Measurements from ENCODE around the gene KCNAB1. TPM values are rescaled to one million over a fixed set of nuclear protein-coding genes. Genes with fewer than 3 reads are reported as not detected.

Gene KCNAB1
- total RNA-seq, 1 experiment from 2014 or later = not detected

DNA sequence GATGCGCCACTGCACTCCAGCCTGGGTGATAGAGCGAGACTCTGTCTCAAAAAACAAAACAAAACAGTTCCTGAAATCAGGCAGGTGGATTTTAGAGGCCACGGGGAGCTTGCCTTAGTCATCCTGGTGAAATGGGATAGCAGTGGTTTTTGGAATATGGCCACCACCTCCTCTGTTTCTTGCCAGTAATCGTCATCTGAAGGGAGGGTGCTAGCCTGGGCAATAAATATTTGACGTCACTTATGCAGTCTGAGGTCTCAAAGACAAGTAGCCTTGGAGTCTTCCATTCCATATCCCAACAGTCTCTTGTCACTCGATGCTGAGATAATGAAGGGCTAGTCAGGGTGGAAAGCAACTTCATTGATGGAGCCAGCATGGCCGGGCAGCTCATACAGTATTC is 55.2 kb downstream of the KCNAB1 start:
- no TSS peak for BruUV-seq (replicated peaks)
- intact Hi-C loops (cut with micrococcal nuclease; ENCODE audit: unreplicated experiment) = loop anchor here (2.0 kb wide), 1 partner anchor 207 kb away; no protein-coding TSS in a partner anchor
- DNase-seq (ENCODE audit: low spot score) = no peak
- no peak overlapping the region for H3K4me3 ChIP-seq (ENCODE audit: low read depth, low read length, poor library complexity, severe bottlenecking)
- no peaks in the 10 kb centered on the region for H3K4me1 ChIP-seq (ENCODE audit: insufficient read depth, low read length, poor library complexity, severe bottlenecking)
- H3K27me3 ChIP-seq (replicated peaks; ENCODE audit: insufficient read depth, low read depth, low read length, poor library complexity) = no peaks in the 10 kb centered on the region
- TF ChIP-seq, protein P1, sequence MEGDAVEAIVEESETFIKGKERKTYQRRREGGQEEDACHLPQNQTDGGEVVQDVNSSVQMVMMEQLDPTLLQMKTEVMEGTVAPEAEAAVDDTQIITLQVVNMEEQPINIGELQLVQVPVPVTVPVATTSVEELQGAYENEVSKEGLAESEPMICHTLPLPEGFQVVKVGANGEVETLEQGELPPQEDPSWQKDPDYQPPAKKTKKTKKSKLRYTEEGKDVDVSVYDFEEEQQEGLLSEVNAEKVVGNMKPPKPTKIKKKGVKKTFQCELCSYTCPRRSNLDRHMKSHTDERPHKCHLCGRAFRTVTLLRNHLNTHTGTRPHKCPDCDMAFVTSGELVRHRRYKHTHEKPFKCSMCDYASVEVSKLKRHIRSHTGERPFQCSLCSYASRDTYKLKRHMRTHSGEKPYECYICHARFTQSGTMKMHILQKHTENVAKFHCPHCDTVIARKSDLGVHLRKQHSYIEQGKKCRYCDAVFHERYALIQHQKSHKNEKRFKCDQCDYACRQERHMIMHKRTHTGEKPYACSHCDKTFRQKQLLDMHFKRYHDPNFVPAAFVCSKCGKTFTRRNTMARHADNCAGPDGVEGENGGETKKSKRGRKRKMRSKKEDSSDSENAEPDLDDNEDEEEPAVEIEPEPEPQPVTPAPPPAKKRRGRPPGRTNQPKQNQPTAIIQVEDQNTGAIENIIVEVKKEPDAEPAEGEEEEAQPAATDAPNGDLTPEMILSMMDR (conservative IDR thresholded peaks at IDR 0.05; ENCODE audit: low read depth, low read length) = no peak
- TF ChIP-seq EZH2 (IDR thresholded peaks at IDR 0.05; ENCODE audit: borderline replicate concordance, low read depth, low read length, poor library complexity, severe bottlenecking) = no peak
- no peaks in the 10 kb centered on the region for H3K36me3 ChIP-seq (ENCODE audit: insufficient read depth, low read length, poor library complexity, severe bottlenecking)
- H3K9me3 ChIP-seq (ENCODE audit: low read depth, low read length, poor library complexity, severe bottlenecking) = no peaks in the 10 kb centered on the region
- ChIA-PET POLR2A (ENCODE audit: low non-redundant PET) (no interaction called here), CTCF (interaction anchor here (0.6 to 1.9 kb wide), 3 partner anchors 122 to 274 kb away, joined by 9 to 16 read pairs (median 14); no protein-coding TSS in a partner anchor)
- no peak overlapping the region for H3K27ac ChIP-seq (ENCODE audit: low read depth, low read length, poor library complexity, severe bottlenecking)

DNA sequence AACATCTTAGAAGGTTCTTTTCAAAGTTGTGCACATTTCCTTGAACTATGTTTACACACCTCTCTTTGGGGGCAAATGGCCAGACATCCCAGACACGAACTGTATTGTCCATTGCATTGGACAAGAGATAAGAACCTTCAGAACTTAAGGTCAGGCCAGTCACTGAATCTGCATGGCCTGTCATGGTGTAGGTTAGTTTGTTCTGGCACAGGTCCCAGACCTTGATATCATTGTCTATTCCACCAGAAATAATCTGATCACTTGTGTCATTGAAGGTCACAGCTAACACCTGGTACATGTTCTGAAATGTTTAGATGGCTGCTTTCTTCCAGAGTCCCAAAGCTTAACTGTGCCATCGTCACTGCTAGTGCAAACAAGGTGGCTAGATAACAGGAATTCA is 55.7 kb downstream of the KCNAB1 start:
- H3K9me3 ChIP-seq (ENCODE audit: low read depth, low read length, poor library complexity, severe bottlenecking) = no peaks in the 10 kb centered on the region
- no peaks in the 10 kb centered on the region for H3K4me1 ChIP-seq (ENCODE audit: insufficient read depth, low read length, poor library complexity, severe bottlenecking)
- ChIA-PET POLR2A (ENCODE audit: low non-redundant PET) (no interaction called here), CTCF (interaction anchor here (0.6 kb wide), 1 partner anchor 121 kb away, joined by 14 read pairs; no protein-coding TSS in a partner anchor)
- H3K27me3 ChIP-seq (replicated peaks; ENCODE audit: insufficient read depth, low read depth, low read length, poor library complexity) = no peaks in the 10 kb centered on the region
- no TSS peak for BruUV-seq (replicated peaks)
- H3K27ac ChIP-seq (ENCODE audit: low read depth, low read length, poor library complexity, severe bottlenecking) = no peak overlapping the region
- TF ChIP-seq, protein P1 (conservative IDR thresholded peaks at IDR 0.05; ENCODE audit: low read depth, low read length) = no peak
- no peak for TF ChIP-seq EZH2 (IDR thresholded peaks at IDR 0.05; ENCODE audit: borderline replicate concordance, low read depth, low read length, poor library complexity, severe bottlenecking)
- no peak overlapping the region for H3K4me3 ChIP-seq (ENCODE audit: low read depth, low read length, poor library complexity, severe bottlenecking)
- no peaks in the 10 kb centered on the region for H3K36me3 ChIP-seq (ENCODE audit: insufficient read depth, low read length, poor library complexity, severe bottlenecking)
- no peak for DNase-seq (ENCODE audit: low spot score)
- intact Hi-C loops (cut with micrococcal nuclease; ENCODE audit: unreplicated experiment) = no loop called here

DNA sequence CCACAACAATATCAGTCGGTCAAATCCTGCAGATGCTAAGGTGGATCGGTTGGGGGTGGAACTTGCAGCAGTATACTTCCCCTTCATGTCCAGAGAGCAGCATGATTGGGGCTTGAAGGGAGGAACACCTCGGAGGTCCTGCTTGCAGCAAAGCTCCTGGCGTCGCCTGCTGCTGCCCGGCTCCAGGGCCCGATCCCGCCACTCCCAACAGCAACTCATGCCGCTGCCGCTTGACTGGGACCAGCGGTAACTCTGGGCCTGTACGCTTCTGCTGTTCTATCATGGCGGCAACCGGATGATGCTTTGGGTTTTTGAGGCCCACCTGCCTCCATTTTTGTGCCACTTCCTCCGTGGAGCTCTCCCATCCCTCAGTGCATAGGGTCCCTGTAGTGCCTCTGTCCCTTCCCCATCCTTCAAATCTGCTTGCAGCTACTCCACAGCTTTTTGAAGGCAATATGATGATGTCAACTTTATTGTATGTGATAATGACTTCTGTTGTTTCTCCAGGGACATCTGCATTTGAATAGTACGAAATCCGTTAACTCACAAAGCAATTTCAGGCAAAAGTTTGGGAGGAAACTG is 56.3 kb downstream of the KCNAB1 start:
- intact Hi-C loops (cut with micrococcal nuclease; ENCODE audit: unreplicated experiment) = no loop called here
- CTCF ChIA-PET = no interaction called here
- POLR2A ChIA-PET (ENCODE audit: low non-redundant PET) = no interaction called here

More for the DNA sequence above, 56.3 kb downstream of the KCNAB1 start:
- H3K4me1 ChIP-seq (ENCODE audit: insufficient read depth, low read length, poor library complexity, severe bottlenecking) = no peaks in the 10 kb centered on the region
- BruUV-seq (replicated peaks) = no TSS peak
- DNase-seq (ENCODE audit: low spot score) = no peak
- no peak overlapping the region for H3K27ac ChIP-seq (ENCODE audit: low read depth, low read length, poor library complexity, severe bottlenecking)
- TF ChIP-seq, protein P1 (conservative IDR thresholded peaks at IDR 0.05; ENCODE audit: low read depth, low read length) = no peak
- TF ChIP-seq EZH2 (IDR thresholded peaks at IDR 0.05; ENCODE audit: borderline replicate concordance, low read depth, low read length, poor library complexity, severe bottlenecking) = no peak
- H3K4me3 ChIP-seq (ENCODE audit: low read depth, low read length, poor library complexity, severe bottlenecking) = no peak overlapping the region
- no peaks in the 10 kb centered on the region for H3K9me3 ChIP-seq (ENCODE audit: low read depth, low read length, poor library complexity, severe bottlenecking)
- H3K27me3 ChIP-seq (replicated peaks; ENCODE audit: insufficient read depth, low read depth, low read length, poor library complexity) = no peaks in the 10 kb centered on the region
- H3K36me3 ChIP-seq (ENCODE audit: insufficient read depth, low read length, poor library complexity, severe bottlenecking) = no peaks in the 10 kb centered on the region
